Muscle layer of duodenum (tissue), 2 donors: ENCODE measurements around the gene ING3.
"Not testable (repeated sequence)": the region's sequence is repeated elsewhere in the genome, so short reads cannot be mapped to it uniquely, and the experiment has no call there.

Experiments
- H3K27ac ChIP-seq: one replicate; pipeline ENCODE4 v1.7.0; 2013; ENCODE audit warnings: mild to moderate bottlenecking, low read length
- H3K27me3 ChIP-seq: one replicate; pipeline ENCODE4 v1.7.0; 2013; ENCODE audit warnings: low read depth, mild to moderate bottlenecking, control low read depth, low read length
- H3K36me3 ChIP-seq, 2 donors: one replicate each; pipeline ENCODE4 v1.7.0; 2013; ENCODE audit warnings: low read length in 2 of 2, control low read depth in 1 of 2, mild to moderate bottlenecking in 1 of 2; ENCODE audit not compliant: insufficient read depth in 2 of 2, control insufficient read depth in 1 of 2
- H3K4me1 ChIP-seq, 2 donors: one replicate each; pipeline ENCODE4 v1.7.0; 2013; ENCODE audit warnings: low read length in 2 of 2, mild to moderate bottlenecking in 2 of 2, control low read depth in 1 of 2, moderate library complexity in 1 of 2; ENCODE audit not compliant: insufficient read depth in 2 of 2, control insufficient read depth in 1 of 2
- H3K4me3 ChIP-seq, 2 donors: one replicate each; pipeline ENCODE4 v1.7.0; 2013; ENCODE audit warnings: low read length in 2 of 2, low read depth in 1 of 2, mild to moderate bottlenecking in 1 of 2
- H3K9me3 ChIP-seq, 2 donors: one replicate each; pipeline ENCODE4 v1.7.0; 2013; ENCODE audit warnings: low read length in 2 of 2, control low read depth in 1 of 2, mild to moderate bottlenecking in 1 of 2; ENCODE audit not compliant: control insufficient read depth in 1 of 2
- donor health status: healthy.

The ING3 gene

GRCh38 chr7:120998520-120998919, 47.9 kb downstream of the ING3 start:
- Histone ChIP-seq H3K4me1 (peaks cover 9 to 42% of the 10 kb centered on the region in 2 donors), H3K9me3 (no peaks in the 10 kb centered on the region), H3K36me3 (no peaks in the 10 kb centered on the region), H3K4me3 (no peak overlapping the region), H3K27me3 (no peaks in the 10 kb centered on the region), H3K27ac (peak overlapping the region; percentile 78)

GRCh38 chr7:120998996-120999565, 48.5 kb downstream of the ING3 start:
- Histone ChIP-seq H3K4me1 (peaks cover 9 to 41% of the 10 kb centered on the region in 2 donors), H3K27ac (peak overlapping the region; percentile 78)

GRCh38 chr7:121000081-121000983, 49.8 kb downstream of the ING3 start:
- no peaks in the 10 kb centered on the region for H3K27me3 ChIP-seq
- no peaks in the 10 kb centered on the region for H3K9me3 ChIP-seq
- peak overlapping the region in 1 of 2 donors; percentile 27 for H3K4me3 ChIP-seq
- H3K36me3 ChIP-seq = no peaks in the 10 kb centered on the region
- peak overlapping the region; percentile 78 for H3K27ac ChIP-seq
- peaks cover 9 to 37% of the 10 kb centered on the region in 2 donors for H3K4me1 ChIP-seq

More at GRCh38 chr7:120998996-120999565, 48.5 kb downstream of the ING3 start:
- H3K4me3 ChIP-seq = no peak overlapping the region
- H3K9me3 ChIP-seq = no peaks in the 10 kb centered on the region
- no peaks in the 10 kb centered on the region for H3K36me3 ChIP-seq
- H3K27me3 ChIP-seq = no peaks in the 10 kb centered on the region

DNA sequence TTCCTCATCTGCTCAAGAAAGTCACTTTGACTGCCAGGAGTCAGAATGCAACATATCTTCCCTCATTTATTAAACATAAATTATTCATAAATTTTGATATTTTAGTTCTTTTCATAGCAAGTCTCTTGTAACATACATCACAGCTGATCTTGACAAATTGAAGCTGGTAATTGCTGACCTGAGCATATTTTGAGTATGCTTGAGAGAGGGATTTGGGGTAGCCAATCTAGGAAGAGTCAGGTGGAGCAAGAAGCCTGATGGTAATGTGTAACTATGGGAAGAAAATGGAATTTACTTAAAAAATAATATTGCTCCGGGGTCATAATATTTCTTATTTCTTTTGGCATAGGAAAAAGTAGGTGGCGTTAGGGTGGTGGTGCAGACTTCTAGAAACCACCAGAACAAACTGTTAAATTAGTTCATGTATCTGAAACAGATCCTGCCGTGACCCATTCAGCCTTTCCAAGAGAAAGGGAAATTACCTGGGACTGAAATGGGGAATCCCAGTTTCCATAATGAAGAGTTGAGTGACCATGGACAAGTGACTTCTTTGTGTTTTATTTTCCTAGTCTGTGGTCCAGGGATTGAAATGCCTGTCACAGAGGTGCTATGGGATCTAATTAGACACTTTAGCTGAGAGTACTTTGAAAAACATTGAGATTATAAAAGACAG, 50.8 kb downstream of the ING3 start:
- Histone ChIP-seq H3K27ac (peak overlapping the region; percentile 78), H3K9me3 (no peaks in the 10 kb centered on the region), H3K4me3 (no peak overlapping the region), H3K4me1 (peaks cover 9 to 38% of the 10 kb centered on the region in 2 donors), H3K27me3 (no peaks in the 10 kb centered on the region), H3K36me3 (no peaks in the 10 kb centered on the region)

- H3K9me3 ChIP-seq = no peaks in the 10 kb centered on the region
- H3K36me3 ChIP-seq = no peaks in the 10 kb centered on the region
- H3K4me3 ChIP-seq = no peak overlapping the region
- no peaks in the 10 kb centered on the region for H3K27me3 ChIP-seq
- H3K27ac ChIP-seq = peak overlapping the region; percentile 3
- H3K4me1 ChIP-seq = peaks cover 9 to 37% of the 10 kb centered on the region in 2 donors
These were observed 51.6 kb downstream of the ING3 start for GRCh38 chr7:121002048-121002756.

- Histone ChIP-seq H3K4me3 (no peak overlapping the region), H3K27ac (peak overlapping the region; percentile 3), H3K36me3 (no peaks in the 10 kb centered on the region), H3K27me3 (no peaks in the 10 kb centered on the region), H3K4me1 (peaks cover 9 to 33% of the 10 kb centered on the region in 2 donors), H3K9me3 (no peaks in the 10 kb centered on the region)
These were observed 52.2 kb downstream of the ING3 start for GRCh38 chr7:121002757-121003200.

- Histone ChIP-seq H3K27ac (no peak overlapping the region), H3K4me1 (peaks cover 5 to 26% of the 10 kb centered on the region in 2 donors), H3K9me3 (no peaks in the 10 kb centered on the region), H3K36me3 (no peaks in the 10 kb centered on the region), H3K27me3 (no peaks in the 10 kb centered on the region), H3K4me3 (no peak overlapping the region)
These were observed 53.6 kb downstream of the ING3 start for GRCh38 chr7:121003986-121004685.

DNA sequence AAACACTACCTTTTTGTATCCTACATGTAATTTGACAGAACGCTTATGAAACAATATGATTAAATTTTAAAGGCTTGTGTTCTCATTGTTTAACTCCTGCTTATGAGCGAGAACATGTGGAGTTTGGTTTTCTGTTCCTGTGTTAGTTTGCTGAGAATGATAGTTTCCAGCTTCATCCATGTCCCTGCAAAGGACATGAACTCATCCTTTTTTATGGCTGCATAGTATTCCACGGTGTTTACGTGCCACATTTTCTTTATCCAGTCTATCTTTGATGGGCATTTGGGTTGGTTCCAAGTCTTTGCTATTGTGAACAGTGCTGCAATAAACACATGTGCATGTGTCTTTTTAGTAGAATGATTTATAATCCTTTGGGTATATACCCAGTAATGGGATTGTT, 54.5 kb downstream of the ING3 start:
- H3K4me1 ChIP-seq = peaks cover 2 to 25% of the 10 kb centered on the region in 2 donors
- not testable (repeated sequence) for H3K4me3 ChIP-seq, H3K27me3 ChIP-seq, H3K36me3 ChIP-seq, H3K9me3 ChIP-seq, H3K27ac ChIP-seq

DNA sequence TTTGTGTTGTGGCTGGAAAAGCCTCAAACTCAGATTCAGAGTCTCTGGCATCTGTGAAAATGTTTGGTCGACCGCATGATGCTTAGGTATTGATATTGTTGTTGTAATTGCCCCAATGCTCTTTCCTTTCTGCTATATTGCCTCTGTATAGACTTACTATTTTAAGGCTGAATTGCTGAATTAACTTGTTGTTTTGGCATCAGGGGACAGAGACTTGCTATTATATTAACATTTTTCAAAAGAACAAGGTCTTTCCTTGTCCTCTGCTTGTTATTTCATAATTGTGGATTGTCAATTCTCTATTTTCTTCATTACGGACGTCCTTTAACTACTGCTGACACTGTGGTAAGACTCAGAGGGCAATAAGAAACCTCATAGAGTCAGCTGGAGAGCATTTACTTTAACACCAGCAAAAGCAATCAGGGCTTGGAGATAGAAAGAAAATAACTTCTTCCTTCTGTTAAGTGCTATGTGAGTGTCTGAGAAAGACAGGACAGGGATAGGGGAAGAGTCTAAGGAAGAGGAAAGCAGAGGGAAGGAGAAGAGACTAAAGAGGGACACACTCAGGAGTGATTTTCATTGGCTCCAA, 55.5 kb downstream of the ING3 start:
- no peaks in the 10 kb centered on the region for H3K36me3 ChIP-seq
- H3K27me3 ChIP-seq = no peaks in the 10 kb centered on the region
- H3K27ac ChIP-seq = peak overlapping the region; percentile 17
- peaks cover 0 to 25% of the 10 kb centered on the region in 2 donors for H3K4me1 ChIP-seq
- no peak overlapping the region for H3K4me3 ChIP-seq
- H3K9me3 ChIP-seq = no peaks in the 10 kb centered on the region

GRCh38 chr7:121006711-121007315, 56.2 kb downstream of the ING3 start:
- Histone ChIP-seq H3K9me3 (no peaks in the 10 kb centered on the region), H3K27me3 (no peaks in the 10 kb centered on the region), H3K36me3 (no peaks in the 10 kb centered on the region), H3K4me3 (no peak overlapping the region), H3K4me1 (peaks cover 0 to 23% of the 10 kb centered on the region in 2 donors), H3K27ac (peak overlapping the region; percentile 17)
